Activated CD8-positive, alpha-beta T cell treated with anti-CD3 and anti-CD28 coated beads, Interleukin-2, amount 10 ng/mL, durations not matched to agents 7 days and 5 days (primary cell): ENCODE data around the gene GTF2E1. TPM values are rescaled to one million over a fixed set of nuclear protein-coding genes. Genes with fewer than 3 reads are reported as not detected.
"Not testable (repeated sequence)": the region's sequence is repeated elsewhere in the genome, so short reads cannot be mapped to it uniquely, and the experiment has no call there.

Source experiments
- ATAC-seq: fragments of 150-1000 bp; cut with Tn5 transposase; one replicate; pipeline ENCODE4 v1.10.0; 2021; ENCODE audit warnings: moderate library complexity
- CTCF ChIA-PET: fragments of 350-600 bp; sonication (Branson Sonifier 250); formaldehyde crosslinking; loops from one replicate; lab custom pipeline; 2021; ENCODE audit warnings: antibody characterized with exemption; lab: Charles Lee
- POLR2A ChIA-PET: fragments of 350-600 bp; sonication (Branson Sonifier 250); formaldehyde crosslinking; loops from one replicate; lab custom pipeline; 2021; ENCODE audit warnings: antibody characterized with exemption; lab: Charles Lee
- DNase-seq: peaks from one replicate; pipeline ENCODE4 v3.0.0-alpha.2; 2020
- H3K27ac Mint-ChIP-seq: one replicate; pipeline ENCODE4 v1.8.0; 2021; ENCODE audit warnings: mild to moderate bottlenecking, mixed read lengths
- H3K27me3 Mint-ChIP-seq: one replicate; pipeline ENCODE4 v1.8.0; 2021; ENCODE audit warnings: low read depth, mixed read lengths
- H3K36me3 Mint-ChIP-seq: one replicate; pipeline ENCODE4 v1.8.0; 2021; ENCODE audit warnings: low read depth, mixed read lengths
- H3K4me1 Mint-ChIP-seq: one replicate; pipeline ENCODE4 v1.8.0; 2021; ENCODE audit warnings: low read depth, mixed read lengths
- H3K4me3 Mint-ChIP-seq: one replicate; pipeline ENCODE4 v1.8.0; 2021; ENCODE audit warnings: mild to moderate bottlenecking, mixed read lengths
- H3K9me3 Mint-ChIP-seq: one replicate; pipeline ENCODE4 v1.8.0; 2022; ENCODE audit warnings: mixed read lengths; ENCODE audit not compliant: insufficient read depth
- total RNA-seq, 2 experiments: library from RNA; stranded (reverse); gene quantifications; one replicate each; pipeline ENCODE4 v1.2.3, GENCODE V29; 2021

The GTF2E1 gene
- 10 to 100 TPM; 32.3 to 32.4 TPM for total RNA-seq

DNA sequence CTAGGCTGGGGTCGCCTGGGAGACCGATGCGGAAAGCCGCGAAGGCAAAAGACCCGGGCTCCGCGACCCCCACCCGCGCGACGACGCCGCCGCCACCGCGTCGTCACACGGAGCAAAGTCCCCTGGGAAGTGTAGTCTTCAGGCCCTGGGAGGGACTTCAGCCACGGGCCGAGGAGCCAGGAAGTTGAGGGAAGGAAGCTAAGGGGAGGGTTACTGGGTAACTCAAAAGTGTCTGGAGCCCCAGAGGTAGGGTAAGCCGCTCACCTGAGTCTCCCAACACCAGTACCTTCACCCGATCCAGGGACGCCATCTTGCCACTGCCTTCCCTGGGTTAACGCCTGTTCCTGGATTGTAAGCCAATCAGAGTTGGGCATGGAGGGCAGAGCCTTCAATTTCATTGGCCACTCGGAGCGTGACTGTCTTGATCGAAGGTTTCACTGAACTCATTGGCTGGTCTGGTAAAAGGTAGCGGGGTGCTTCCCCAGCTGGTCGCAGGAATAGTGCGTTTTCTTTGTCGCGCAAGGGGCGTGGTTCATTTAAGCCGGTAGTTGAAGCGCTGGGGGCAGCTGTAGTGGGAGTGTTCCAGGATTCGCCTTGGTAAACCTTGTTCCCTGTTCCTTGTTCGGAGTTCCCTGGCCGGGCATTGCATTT, at the start of gene GTF2E1, which contains the start of gene RABL3:
TSS of gene GTF2E1 (plus strand) at position 547 of the 651 bp plus-strand sequence. CDS start 7,809 bp downstream, outside the sequence.
TSS of gene RABL3 (minus strand) at position 319 of the 651 bp plus-strand sequence. CDS start at position 310, 9 bp downstream.
- H3K27ac Mint-ChIP-seq, result peak within 1 kb of the TSS; percentile 98
- H3K4me1 Mint-ChIP-seq, result peaks cover 24% of the 10 kb centered on the region
- no peaks in the 10 kb centered on the region for H3K27me3 Mint-ChIP-seq
- POLR2A ChIA-PET, result interaction anchor here (0.6 to 4.0 kb wide), 2 partner anchors 14 to 146 kb away, joined by 3 to 29 read pairs; partner anchors contain the start of gene NDUFB4
- DNase-seq (peak; percentile 98), ATAC-seq (peak; percentile 98)
- peak within 1 kb of the TSS; percentile 95 for H3K4me3 Mint-ChIP-seq
- peaks cover under 1% of the 10 kb centered on the region for H3K9me3 Mint-ChIP-seq
- CTCF ChIA-PET, result interaction anchor here (1.0 to 1.6 kb wide), 3 partner anchors 23 to 325 kb away, joined by 3 to 7 read pairs (median 4); no protein-coding TSS in a partner anchor
- peaks cover 21% of the 10 kb centered on the region for H3K36me3 Mint-ChIP-seq

DNA sequence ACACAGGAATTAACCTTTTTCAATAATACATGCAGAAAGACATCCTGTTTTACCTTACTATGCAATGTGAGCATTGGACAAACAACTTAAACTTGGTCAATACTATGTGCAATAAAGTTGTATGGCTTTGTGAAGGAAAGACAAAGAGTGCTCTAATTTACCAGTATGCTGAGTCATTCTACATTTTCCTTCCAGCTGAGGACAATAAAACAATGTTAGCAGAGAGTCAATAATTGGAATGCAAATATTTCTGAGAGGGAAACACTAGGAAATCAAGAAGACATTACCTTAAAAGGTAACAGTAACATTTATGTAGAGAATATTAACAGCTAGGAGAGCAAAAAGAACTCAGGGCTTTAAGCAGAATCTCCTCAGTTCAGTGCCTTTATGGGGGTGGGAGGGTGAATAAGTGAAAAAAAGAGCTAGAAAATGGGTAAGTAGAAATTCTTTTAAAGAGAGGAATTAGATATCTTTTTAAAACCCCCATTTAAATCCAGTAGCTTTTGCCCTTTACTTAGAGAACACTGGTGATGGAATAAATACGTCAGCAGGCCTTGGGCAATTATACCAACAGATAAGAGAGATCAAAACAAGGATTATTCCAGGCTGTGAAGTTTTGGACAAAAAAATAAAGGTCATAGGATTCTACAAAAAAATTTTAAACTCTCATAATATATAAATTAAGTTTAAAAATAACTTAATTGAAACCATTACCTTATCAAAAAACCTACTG, 48.9 kb upstream of the GTF2E1 start:
- Mint-ChIP-seq H3K27me3 (no peaks in the 10 kb centered on the region), H3K9me3 (no peaks in the 10 kb centered on the region), H3K27ac (no peak overlapping the region), H3K4me3 (no peak overlapping the region), H3K4me1 (no peaks in the 10 kb centered on the region), H3K36me3 (peaks cover 14% of the 10 kb centered on the region)
- no peak for DNase-seq
- POLR2A ChIA-PET, result no interaction called here
- CTCF ChIA-PET, result no interaction called here
- no peak for ATAC-seq

- Mint-ChIP-seq H3K36me3 (peaks cover 28% of the 10 kb centered on the region), H3K9me3 (peaks cover 12% of the 10 kb centered on the region), H3K27me3 (no peaks in the 10 kb centered on the region), H3K27ac (no peak overlapping the region), H3K4me1 (no peaks in the 10 kb centered on the region), H3K4me3 (no peak overlapping the region)
- ATAC-seq, result no peak
- ChIA-PET CTCF (interaction anchor here (0.9 kb wide), 1 partner anchor 14 kb away, joined by 3 read pairs; no protein-coding TSS in a partner anchor), POLR2A (interaction anchor here (1.2 kb wide), 1 partner anchor 103 kb away, joined by 3 read pairs; the partner anchor contains the start of gene NDUFB4)
- no peak for DNase-seq
These were observed 43.2 kb upstream of the GTF2E1 start for GRCh38 chr3:120699333-120699732.

GRCh38 chr3:120705884-120706582, 36.5 kb upstream of the GTF2E1 start:
- H3K36me3 Mint-ChIP-seq, result peaks cover 29% of the 10 kb centered on the region
- H3K4me3 Mint-ChIP-seq, result no peak overlapping the region
- H3K9me3 Mint-ChIP-seq, result peaks cover 13% of the 10 kb centered on the region
- CTCF ChIA-PET, result interaction anchor here (1.5 kb wide), 1 partner anchor 89 kb away, joined by 5 read pairs; no protein-coding TSS in a partner anchor
- H3K27me3 Mint-ChIP-seq, result no peaks in the 10 kb centered on the region
- POLR2A ChIA-PET, result no interaction called here
- H3K4me1 Mint-ChIP-seq, result no peaks in the 10 kb centered on the region
- ATAC-seq (no peak), DNase-seq (no peak)
- no peak overlapping the region for H3K27ac Mint-ChIP-seq

GRCh38 chr3:120706950-120707349, 35.6 kb upstream of the GTF2E1 start:
- POLR2A ChIA-PET, result no interaction called here
- Mint-ChIP-seq H3K27me3 (no peaks in the 10 kb centered on the region), H3K9me3 (peaks cover 13% of the 10 kb centered on the region), H3K4me3 (no peak overlapping the region), H3K36me3 (peaks cover 27% of the 10 kb centered on the region), H3K4me1 (no peaks in the 10 kb centered on the region), H3K27ac (no peak overlapping the region)
- DNase-seq (no peak), ATAC-seq (no peak)
- CTCF ChIA-PET, result interaction anchor here (1.5 kb wide), 1 partner anchor 89 kb away, joined by 5 read pairs; no protein-coding TSS in a partner anchor

DNA sequence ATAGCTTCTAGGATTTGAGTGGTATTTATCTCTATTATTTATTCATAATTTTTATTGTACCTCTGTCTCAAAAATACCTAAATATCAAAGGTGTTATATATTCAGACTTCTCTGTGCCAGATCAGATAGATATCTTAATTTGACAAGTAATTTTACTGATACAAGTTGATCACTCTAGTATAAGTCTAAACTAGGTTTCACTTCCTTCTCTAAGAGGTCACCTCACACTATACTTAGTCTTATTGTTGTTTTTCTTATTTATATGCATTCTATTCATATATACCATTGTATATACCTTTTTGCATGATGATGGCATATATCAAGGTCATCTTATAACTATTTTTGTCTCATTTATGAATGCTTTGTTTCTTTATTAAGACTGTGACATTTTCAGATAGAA, 34.1 kb upstream of the GTF2E1 start:
- peaks cover 10% of the 10 kb centered on the region for H3K9me3 Mint-ChIP-seq
- no peaks in the 10 kb centered on the region for H3K27me3 Mint-ChIP-seq
- H3K27ac Mint-ChIP-seq, result no peak overlapping the region
- ChIA-PET POLR2A (no interaction called here), CTCF (no interaction called here)
- ATAC-seq (no peak), DNase-seq (no peak)
- no peaks in the 10 kb centered on the region for H3K4me1 Mint-ChIP-seq
- peaks cover 17% of the 10 kb centered on the region for H3K36me3 Mint-ChIP-seq
- no peak overlapping the region for H3K4me3 Mint-ChIP-seq

- H3K27ac Mint-ChIP-seq, result no peak overlapping the region
- H3K9me3 Mint-ChIP-seq, result no peaks in the 10 kb centered on the region
- no peak for ATAC-seq
- H3K4me3 Mint-ChIP-seq, result no peak overlapping the region
- POLR2A ChIA-PET, result interaction anchor here (0.9 kb wide), 1 partner anchor 114 kb away, joined by 3 read pairs; the partner anchor contains the start of gene NDUFB4
- H3K36me3 Mint-ChIP-seq, result peaks cover 3% of the 10 kb centered on the region
- H3K27me3 Mint-ChIP-seq, result no peaks in the 10 kb centered on the region
- no peak for DNase-seq
- no peaks in the 10 kb centered on the region for H3K4me1 Mint-ChIP-seq
- CTCF ChIA-PET, result interaction anchor here (0.9 kb wide), 1 partner anchor 13 kb away, joined by 3 read pairs; no protein-coding TSS in a partner anchor
These were observed 32.2 kb upstream of the GTF2E1 start for GRCh38 chr3:120710369-120710768.

GRCh38 chr3:120713262-120713661, 29.3 kb upstream of the GTF2E1 start:
- Mint-ChIP-seq H3K27me3 (no peaks in the 10 kb centered on the region), H3K27ac (no peak overlapping the region), H3K9me3 (no peaks in the 10 kb centered on the region), H3K4me3 (no peak overlapping the region), H3K4me1 (peaks cover under 1% of the 10 kb centered on the region), H3K36me3 (no peaks in the 10 kb centered on the region)
- CTCF ChIA-PET, result interaction anchor here (1.2 kb wide), 1 partner anchor 14 kb away, joined by 3 read pairs; no protein-coding TSS in a partner anchor
- ATAC-seq (no peak), DNase-seq (no peak)
- POLR2A ChIA-PET, result no interaction called here

DNA sequence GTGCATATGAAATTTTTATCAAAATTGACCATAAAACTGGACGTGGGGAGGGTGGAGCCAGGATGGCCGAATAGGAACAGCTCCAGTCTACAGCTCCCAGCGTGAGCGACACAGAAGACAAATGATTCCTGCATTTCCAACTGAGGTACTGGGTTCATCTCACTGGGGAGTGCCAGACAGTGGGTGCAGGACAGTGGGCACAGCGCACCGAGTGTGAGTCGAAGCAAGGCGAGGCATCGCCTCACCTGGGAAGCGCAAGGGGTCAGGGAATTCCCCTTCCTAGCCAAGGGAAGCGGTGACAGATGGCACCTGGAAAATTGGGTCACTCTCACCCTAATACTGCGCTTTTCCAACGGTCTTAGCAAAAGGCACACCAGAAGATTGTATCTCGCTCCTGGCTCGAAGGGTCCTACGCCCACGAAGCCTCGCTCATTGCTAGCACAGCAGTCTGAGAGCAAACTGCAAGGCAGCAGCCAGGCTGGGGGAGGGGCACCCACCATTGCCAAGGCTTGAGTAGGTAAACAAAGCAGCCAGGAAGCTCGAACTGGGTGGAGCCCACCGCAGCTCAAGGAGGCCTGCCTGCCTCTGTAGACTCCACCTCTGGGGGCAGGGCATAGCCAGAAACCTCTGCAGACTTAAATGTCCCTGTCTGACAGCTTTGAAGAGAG, 23.2 kb upstream of the GTF2E1 start:
- POLR2A ChIA-PET, result interaction anchor here (1.7 kb wide), 1 partner anchor 122 kb away, joined by 5 read pairs; no protein-coding TSS in a partner anchor
- peak; percentile 86 for DNase-seq
- Mint-ChIP-seq H3K36me3 (peaks cover 20% of the 10 kb centered on the region), H3K4me3 (peak overlapping the region; percentile 69), H3K4me1 (peaks cover 25% of the 10 kb centered on the region), H3K27ac (peak overlapping the region; percentile 83)
- ATAC-seq, result peak; percentile 78
- not testable (repeated sequence) for H3K27me3 Mint-ChIP-seq, H3K9me3 Mint-ChIP-seq
- CTCF ChIA-PET, result interaction anchor here (0.9 to 1.4 kb wide), 4 partner anchors 11 to 124 kb away, joined by 3 read pairs; partner anchors contain the start of genes GTF2E1, NDUFB4 and RABL3

- Mint-ChIP-seq H3K27me3 (no peaks in the 10 kb centered on the region), H3K36me3 (peaks cover 37% of the 10 kb centered on the region), H3K9me3 (no peaks in the 10 kb centered on the region), H3K4me3 (no peak overlapping the region), H3K4me1 (no peaks in the 10 kb centered on the region), H3K27ac (no peak overlapping the region)
- ChIA-PET POLR2A (no interaction called here), CTCF (no interaction called here)
- DNase-seq, result no peak
- ATAC-seq, result no peak
These were observed 15.8 kb upstream of the GTF2E1 start for GRCh38 chr3:120726791-120727190.
